Immature natural killer cell (primary cell): ENCODE measurements around the gene TMEM131. TPM values are rescaled to one million over a fixed set of nuclear protein-coding genes. Genes with fewer than 3 reads are reported as not detected.

Experiments used
- DNase-seq, 3 donors: peaks; one replicate each; pipeline ENCODE4 v3.0.0; 2022; ENCODE audit warnings: mixed read lengths in 1 of 3
- H3K27ac Mint-ChIP-seq, 6 donors: one replicate each; pipeline ENCODE4 v1.8.0; 2020; ENCODE audit warnings: mixed read lengths in 6 of 6, mild to moderate bottlenecking in 5 of 6, inconsistent platforms in 4 of 6, moderate library complexity in 3 of 6
- H3K27me3 Mint-ChIP-seq, 3 donors: one replicate each; pipeline ENCODE4 v1.8.0; 2020 to 2021; ENCODE audit warnings: low read depth in 3 of 3, mild to moderate bottlenecking in 3 of 3, mixed read lengths in 3 of 3, moderate library complexity in 3 of 3, inconsistent platforms in 1 of 3
- H3K36me3 Mint-ChIP-seq, 3 donors: one replicate each; pipeline ENCODE4 v1.8.0; 2020; ENCODE audit warnings: mixed read lengths in 3 of 3, inconsistent platforms in 2 of 3, mild to moderate bottlenecking in 2 of 3
- H3K4me1 Mint-ChIP-seq, 2 donors: one replicate each; pipeline ENCODE4 v1.8.0; 2020; ENCODE audit warnings: inconsistent platforms in 2 of 2, mild to moderate bottlenecking in 2 of 2, mixed read lengths in 2 of 2, moderate library complexity in 1 of 2
- H3K4me3 Mint-ChIP-seq, 5 donors: one replicate each; pipeline ENCODE4 v1.8.0; 2020; ENCODE audit warnings: mild to moderate bottlenecking in 5 of 5, mixed read lengths in 5 of 5, inconsistent platforms in 3 of 5, moderate library complexity in 3 of 5
- H3K9me3 Mint-ChIP-seq, 6 donors: one replicate each; pipeline ENCODE4 v1.8.0; 2020; ENCODE audit warnings: mild to moderate bottlenecking in 6 of 6, mixed read lengths in 6 of 6, inconsistent platforms in 4 of 6, moderate library complexity in 3 of 6
- polyA plus RNA-seq, 3 donors: library from polyadenylated mRNA; unstranded; fragments of 300-500 nt; fragmentation: Illumina TruSeq; gene quantifications; one replicate each; pipeline ENCODE4 v1.2.3, GENCODE V29; 2021

The TMEM131 gene
- polyA plus RNA-seq, 3 donors from 2014 or later = 7.1 to 24.5 (median 8.3) TPM

- Mint-ChIP-seq H3K27me3 (peaks cover 0 to 5% (median 3%) of the 10 kb centered on the region in 3 donors), H3K9me3 (no peaks in the 10 kb centered on the region), H3K4me1 (peaks cover 37 to 68% of the 10 kb centered on the region in 2 donors), H3K27ac (peak overlapping the region in 5 of 6 donors; percentile 17 to 98 (median 82)), H3K36me3 (no peaks in the 10 kb centered on the region), H3K4me3 (peak overlapping the region; percentile 97 to 100 (median 99))
- DNase-seq = no peak
These were observed 1.8 kb downstream of the TMEM131 start for GRCh38 chr2:97993926-97994325.

DNA sequence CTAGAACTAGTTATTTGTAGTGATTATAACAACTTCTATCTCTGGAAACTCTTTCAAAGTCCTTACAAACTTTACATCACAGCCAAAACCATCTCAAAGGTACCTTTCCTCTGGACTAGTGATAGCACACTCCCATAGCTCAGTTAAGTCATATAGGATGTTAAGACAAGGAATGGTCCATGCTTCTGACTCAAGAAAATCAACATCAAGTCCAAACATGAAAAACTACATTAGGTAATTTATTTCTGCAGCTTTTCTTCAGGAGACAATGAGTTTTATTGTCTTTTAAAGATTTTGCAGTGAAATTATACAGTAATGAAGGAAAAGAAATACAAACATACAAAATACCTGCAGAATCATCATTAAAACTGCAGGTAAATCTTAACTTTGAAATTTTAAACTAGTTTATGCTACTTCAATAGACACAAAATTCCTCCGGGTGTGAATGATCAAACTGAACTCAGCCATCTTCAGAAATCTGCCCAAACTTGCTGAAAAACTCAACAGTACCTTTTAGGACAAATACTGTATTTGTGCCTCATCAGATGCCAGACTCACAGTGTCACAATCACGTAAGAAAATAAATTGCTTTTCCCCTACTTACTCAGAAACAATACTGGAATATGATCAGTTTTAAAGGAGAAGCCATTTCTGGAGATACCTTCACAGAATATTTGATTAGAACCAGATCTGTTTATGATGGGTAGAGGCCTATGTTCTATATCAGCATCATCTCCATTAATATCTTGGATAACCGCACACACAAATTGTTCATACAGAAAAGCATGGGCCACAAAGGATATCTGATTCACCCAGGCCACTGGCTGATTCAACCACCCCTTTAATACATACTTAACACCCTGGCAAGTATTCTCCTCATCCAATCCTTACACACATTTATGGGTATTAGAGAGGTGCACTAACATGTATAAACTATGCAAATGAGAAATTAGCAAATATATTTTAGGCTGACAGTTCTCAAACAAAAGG is 2.6 kb downstream of the TMEM131 start:
- Mint-ChIP-seq H3K36me3 (no peaks in the 10 kb centered on the region), H3K9me3 (no peaks in the 10 kb centered on the region), H3K27me3 (peaks cover 0 to 5% (median 3%) of the 10 kb centered on the region in 3 donors), H3K27ac (peak overlapping the region in 4 of 6 donors; percentile 3 to 67 (median 10)), H3K4me3 (peak overlapping the region; percentile 27 to 100 (median 97)), H3K4me1 (peaks cover 41 to 76% of the 10 kb centered on the region in 2 donors)
- no peak for DNase-seq

- no peak overlapping the region for H3K4me3 Mint-ChIP-seq
- no peak overlapping the region for H3K27ac Mint-ChIP-seq
- H3K27me3 Mint-ChIP-seq = peaks cover 0 to 3% (median 3%) of the 10 kb centered on the region in 3 donors
- no peaks in the 10 kb centered on the region for H3K9me3 Mint-ChIP-seq
- no peak for DNase-seq
- peaks cover 46 to 86% of the 10 kb centered on the region in 2 donors for H3K4me1 Mint-ChIP-seq
- H3K36me3 Mint-ChIP-seq = no peaks in the 10 kb centered on the region
These were observed 4.5 kb downstream of the TMEM131 start for GRCh38 chr2:97991081-97991856.

GRCh38 chr2:97988722-97989121 is 7.0 kb downstream of the TMEM131 start:
- Mint-ChIP-seq H3K27me3 (no peaks in the 10 kb centered on the region), H3K4me3 (no peak overlapping the region), H3K36me3 (no peaks in the 10 kb centered on the region), H3K9me3 (no peaks in the 10 kb centered on the region), H3K27ac (no peak overlapping the region), H3K4me1 (peaks cover 36 to 86% of the 10 kb centered on the region in 2 donors)
- no peak for DNase-seq

- no peak for DNase-seq
- no peaks in the 10 kb centered on the region for H3K36me3 Mint-ChIP-seq
- H3K4me3 Mint-ChIP-seq = no peak overlapping the region
- H3K27ac Mint-ChIP-seq = no peak overlapping the region
- peaks cover 32 to 86% of the 10 kb centered on the region in 2 donors for H3K4me1 Mint-ChIP-seq
- H3K9me3 Mint-ChIP-seq = no peaks in the 10 kb centered on the region
- H3K27me3 Mint-ChIP-seq = no peaks in the 10 kb centered on the region
These were observed 9.8 kb downstream of the TMEM131 start for GRCh38 chr2:97985998-97986397.

GRCh38 chr2:97983698-97984097 is 12.1 kb downstream of the TMEM131 start:
- peaks cover 0 to 4% (median 3%) of the 10 kb centered on the region in 3 donors for H3K36me3 Mint-ChIP-seq
- no peak overlapping the region for H3K4me3 Mint-ChIP-seq
- no peak overlapping the region for H3K27ac Mint-ChIP-seq
- H3K9me3 Mint-ChIP-seq = no peaks in the 10 kb centered on the region
- no peaks in the 10 kb centered on the region for H3K27me3 Mint-ChIP-seq
- peaks cover 42 to 84% of the 10 kb centered on the region in 2 donors for H3K4me1 Mint-ChIP-seq
- DNase-seq = no peak

GRCh38 chr2:97983134-97983533 is 12.6 kb downstream of the TMEM131 start:
- H3K4me1 Mint-ChIP-seq = peaks cover 39 to 84% of the 10 kb centered on the region in 2 donors
- H3K4me3 Mint-ChIP-seq = no peak overlapping the region
- H3K36me3 Mint-ChIP-seq = peaks cover 0 to 4% (median 4%) of the 10 kb centered on the region in 3 donors
- DNase-seq = no peak
- no peak overlapping the region for H3K27ac Mint-ChIP-seq
- H3K9me3 Mint-ChIP-seq = no peaks in the 10 kb centered on the region
- no peaks in the 10 kb centered on the region for H3K27me3 Mint-ChIP-seq

- H3K27ac Mint-ChIP-seq = no peak overlapping the region
- DNase-seq = no peak
- no peaks in the 10 kb centered on the region for H3K27me3 Mint-ChIP-seq
- H3K4me3 Mint-ChIP-seq = no peak overlapping the region
- H3K9me3 Mint-ChIP-seq = no peaks in the 10 kb centered on the region
- peaks cover 0 to 4% (median 4%) of the 10 kb centered on the region in 3 donors for H3K36me3 Mint-ChIP-seq
- H3K4me1 Mint-ChIP-seq = peaks cover 38 to 80% of the 10 kb centered on the region in 2 donors
These were observed 13.1 kb downstream of the TMEM131 start for GRCh38 chr2:97982621-97983020.

GRCh38 chr2:97981961-97982360 is 13.8 kb downstream of the TMEM131 start:
- Mint-ChIP-seq H3K27me3 (no peaks in the 10 kb centered on the region), H3K4me1 (peaks cover 40 to 83% of the 10 kb centered on the region in 2 donors), H3K27ac (no peak overlapping the region), H3K9me3 (no peaks in the 10 kb centered on the region), H3K36me3 (peaks cover 0 to 4% (median 4%) of the 10 kb centered on the region in 3 donors), H3K4me3 (no peak overlapping the region)
- no peak for DNase-seq

DNA sequence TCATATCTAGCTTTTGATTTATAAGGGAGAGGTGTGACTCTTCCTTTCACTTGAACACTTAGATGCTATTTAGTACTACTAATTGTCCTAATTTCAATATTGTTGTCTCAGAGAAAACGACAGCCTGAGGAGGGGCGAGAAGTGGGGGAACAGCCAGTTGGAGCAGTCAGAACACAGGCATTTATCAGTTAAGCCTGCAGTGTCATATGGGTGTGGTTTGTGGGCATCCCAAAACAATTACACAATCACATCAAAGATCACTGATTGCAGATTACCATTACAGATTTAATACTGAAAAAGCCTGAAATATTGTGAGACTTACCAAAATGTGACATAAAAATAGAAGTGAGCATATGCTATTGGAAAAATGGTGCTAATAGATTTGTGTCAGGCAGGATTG is 15.8 kb downstream of the TMEM131 start:
- Mint-ChIP-seq H3K27me3 (no peaks in the 10 kb centered on the region), H3K9me3 (peaks cover 0 to 4% (median 2%) of the 10 kb centered on the region in 6 donors), H3K4me3 (no peak overlapping the region), H3K27ac (peak overlapping the region in 4 of 6 donors; percentile 8 to 43 (median 22)), H3K36me3 (peaks cover 3 to 11% (median 4%) of the 10 kb centered on the region in 3 donors), H3K4me1 (peaks cover 41 to 72% of the 10 kb centered on the region in 2 donors)
- no peak for DNase-seq

GRCh38 chr2:97974471-97974870 is 21.3 kb downstream of the TMEM131 start:
- no peak overlapping the region for H3K27ac Mint-ChIP-seq

GRCh38 chr2:97970293-97971060 is 25.3 kb downstream of the TMEM131 start:
- peak overlapping the region in 1 of 5 donors; percentile 27 for H3K4me3 Mint-ChIP-seq
- H3K4me1 Mint-ChIP-seq = peaks cover 62 to 74% of the 10 kb centered on the region in 2 donors
- H3K27me3 Mint-ChIP-seq = no peaks in the 10 kb centered on the region

More at GRCh38 chr2:97974471-97974870, 21.3 kb downstream of the TMEM131 start:
- Mint-ChIP-seq H3K27me3 (no peaks in the 10 kb centered on the region), H3K4me1 (peaks cover 41 to 60% of the 10 kb centered on the region in 2 donors), H3K9me3 (peaks cover 2 to 18% (median 16%) of the 10 kb centered on the region in 6 donors), H3K36me3 (peaks cover 9 to 29% (median 21%) of the 10 kb centered on the region in 3 donors), H3K4me3 (no peak overlapping the region)
- no peak for DNase-seq

More at GRCh38 chr2:97970293-97971060, 25.3 kb downstream of the TMEM131 start:
- H3K36me3 Mint-ChIP-seq = peaks cover 9 to 24% (median 17%) of the 10 kb centered on the region in 3 donors
- H3K27ac Mint-ChIP-seq = peak overlapping the region in 1 of 6 donors; percentile 55
- peaks cover 2 to 18% (median 16%) of the 10 kb centered on the region in 6 donors for H3K9me3 Mint-ChIP-seq
- no peak for DNase-seq
